ENCODE measurements around the gene CEACAM16. TPM values are rescaled to one million over a fixed set of nuclear protein-coding genes. Genes with fewer than 3 reads are reported as not detected.

CEACAM16 gene
- polyA plus RNA-seq, 1 experiment, result not detected

- H3K9me3 ChIP-seq (ENCODE audit: control insufficient read depth, insufficient read depth, low read length), result no peaks in the 10 kb centered on the region; the same call in 1 of the 2 replicates
- no peak for TF ChIP-seq CTCF (IDR thresholded peaks at IDR 0.05; ENCODE audit: low read depth, low read length)
- no peak for DNase-seq (ENCODE audit: low read depth, low spot score)
- no peak overlapping the region for H3K27ac ChIP-seq (ENCODE audit: low read depth, low read length)
- no peaks in the 10 kb centered on the region for H3K27me3 ChIP-seq (ENCODE audit: control insufficient read depth, insufficient read depth, low read length)
- H3K4me3 ChIP-seq (ENCODE audit: low read depth, low read length), result no peak overlapping the region
- ChIA-PET CTCF (no interaction called here), POLR2A (no interaction called here)
These were observed 12.1 kb upstream of the CEACAM16 start for GRCh38 chr19:44686896-44687295.

- POLR2A ChIA-PET, result interaction anchor here (0.6 kb wide), 1 partner anchor 40 kb away, joined by 4 read pairs; no protein-coding TSS in a partner anchor
- Histone ChIP-seq H3K4me3 (ENCODE audit: low read depth, low read length) (no peak overlapping the region), H3K27me3 (ENCODE audit: control insufficient read depth, insufficient read depth, low read length) (no peaks in the 10 kb centered on the region), H3K27ac (ENCODE audit: low read depth, low read length) (no peak overlapping the region), H3K9me3 (ENCODE audit: control insufficient read depth, insufficient read depth, low read length) (no peaks in the 10 kb centered on the region; the same call in 1 of the 2 replicates)
- CTCF ChIA-PET, result interaction anchor here (0.7 to 4.7 kb wide), 8 partner anchors 14 to 196 kb away, joined by 3 to 61 read pairs (median 3); partner anchors contain the start of gene NECTIN2
- no peak for DNase-seq (ENCODE audit: low read depth, low spot score)
- no peak for TF ChIP-seq CTCF (IDR thresholded peaks at IDR 0.05; ENCODE audit: low read depth, low read length)
These were observed 11.1 kb upstream of the CEACAM16 start for GRCh38 chr19:44687888-44688287.

GRCh38 chr19:44689290-44690130, 9.4 kb upstream of the CEACAM16 start:
- Histone ChIP-seq H3K9me3 (ENCODE audit: control insufficient read depth, insufficient read depth, low read length) (no peaks in the 10 kb centered on the region), H3K27ac (ENCODE audit: low read depth, low read length) (no peak overlapping the region), H3K4me3 (ENCODE audit: low read depth, low read length) (no peak overlapping the region), H3K27me3 (ENCODE audit: control insufficient read depth, insufficient read depth, low read length) (no peaks in the 10 kb centered on the region)
- peak; percentile 93 for TF ChIP-seq CTCF (IDR thresholded peaks at IDR 0.05; ENCODE audit: low read depth, low read length)
- DNase-seq (ENCODE audit: low read depth, low spot score), result peak; percentile 34
- ChIA-PET POLR2A (no interaction called here), CTCF (interaction anchor here (0.6 to 4.7 kb wide), 23 partner anchors 9 to 344 kb away, joined by 3 to 61 read pairs (median 4); partner anchors contain the start of gene NECTIN2)

- no peaks in the 10 kb centered on the region for H3K9me3 ChIP-seq (ENCODE audit: control insufficient read depth, insufficient read depth, low read length)
- H3K27ac ChIP-seq (ENCODE audit: low read depth, low read length), result no peak overlapping the region
- H3K4me3 ChIP-seq (ENCODE audit: low read depth, low read length), result no peak overlapping the region
- POLR2A ChIA-PET, result no interaction called here
- DNase-seq (ENCODE audit: low read depth, low spot score), result no peak
- no peak for TF ChIP-seq CTCF (IDR thresholded peaks at IDR 0.05; ENCODE audit: low read depth, low read length)
- H3K27me3 ChIP-seq (ENCODE audit: control insufficient read depth, insufficient read depth, low read length), result no peaks in the 10 kb centered on the region
- CTCF ChIA-PET, result interaction anchor here (0.7 to 4.7 kb wide), 13 partner anchors 16 to 194 kb away, joined by 3 to 61 read pairs (median 4); no protein-coding TSS in a partner anchor
These were observed 8.9 kb upstream of the CEACAM16 start for GRCh38 chr19:44690131-44690440.

- no peaks in the 10 kb centered on the region for H3K9me3 ChIP-seq (ENCODE audit: control insufficient read depth, insufficient read depth, low read length)
- no peak overlapping the region for H3K27ac ChIP-seq (ENCODE audit: low read depth, low read length)
- ChIA-PET CTCF (interaction anchor here (0.7 kb wide), 1 partner anchor 78 kb away, joined by 3 read pairs; no protein-coding TSS in a partner anchor), POLR2A (no interaction called here)
- no peak for TF ChIP-seq CTCF (IDR thresholded peaks at IDR 0.05; ENCODE audit: low read depth, low read length)
- H3K4me3 ChIP-seq (ENCODE audit: low read depth, low read length), result no peak overlapping the region
- DNase-seq (ENCODE audit: low read depth, low spot score), result no peak
- no peaks in the 10 kb centered on the region for H3K27me3 ChIP-seq (ENCODE audit: control insufficient read depth, insufficient read depth, low read length)
These were observed 6.6 kb upstream of the CEACAM16 start for GRCh38 chr19:44692379-44692721.
